ENCODE data around the gene SMYD3.

The SMYD3 gene

GRCh38 chr1:246508897-246509688 lies 2.0 kb upstream of the SMYD3 start:
- Histone ChIP-seq H4K20me1 (ENCODE audit: insufficient read depth, low read length) (no peaks in the 10 kb centered on the region), H3K9me3 (ENCODE audit: insufficient read depth, low read length, severe bottlenecking) (peaks cover 11% of the 10 kb centered on the region), H2AFZ (ENCODE audit: low read depth, low read length) (peak overlapping the region; percentile 25; the same call in 1 of the 2 replicates), H3K27me3 (ENCODE audit: insufficient read depth, low read length, poor library complexity) (no peaks in the 10 kb centered on the region), H3K9ac (ENCODE audit: low read depth, low read length) (no peak overlapping the region), H3K4me1 (ENCODE audit: insufficient read depth, low read length) (peaks cover 33% of the 10 kb centered on the region), H3K27ac (ENCODE audit: low read length) (no peak overlapping the region), H3K4me2 (ENCODE audit: insufficient read depth, low read length) (no peak overlapping the region), H3K4me3 (ENCODE audit: low read depth in 1 of 2, low read length in 2 of 2) (no peak overlapping the region), H3K36me3 (ENCODE audit: insufficient read depth, low read length) (peaks cover 9% of the 10 kb centered on the region), H3K79me2 (ENCODE audit: insufficient read depth, low read length) (peaks cover 15% of the 10 kb centered on the region)
- no peak for TF ChIP-seq EZH2 (IDR thresholded peaks at IDR 0.05; ENCODE audit: borderline replicate concordance, low read depth, low read length, severe bottlenecking)
- TF ChIP-seq CTCF (IDR thresholded peaks at IDR 0.05; ENCODE audit: borderline replicate concordance, extremely low read depth, low read length, poor library complexity, severe bottlenecking) = no peak
- DNase-seq = no peak
- no peak for ATAC-seq (ENCODE audit: insufficient read depth, low read depth)

GRCh38 chr1:246506367-246506673 lies 759 bp downstream of the SMYD3 start:
- H3K4me1 ChIP-seq (ENCODE audit: insufficient read depth, low read length) = peaks cover 33% of the 10 kb centered on the region
- no peaks in the 10 kb centered on the region for H4K20me1 ChIP-seq (ENCODE audit: insufficient read depth, low read length)
- H3K27me3 ChIP-seq (ENCODE audit: insufficient read depth, low read length, poor library complexity) = no peaks in the 10 kb centered on the region
- ATAC-seq (ENCODE audit: insufficient read depth, low read depth) = peak; percentile 21
- peaks cover 24% of the 10 kb centered on the region for H3K79me2 ChIP-seq (ENCODE audit: insufficient read depth, low read length)
- H3K4me2 ChIP-seq (ENCODE audit: insufficient read depth, low read length) = peak overlapping the region; percentile 94
- DNase-seq = peak; percentile 26
- H3K9me3 ChIP-seq (ENCODE audit: insufficient read depth, low read length, severe bottlenecking) = no peaks in the 10 kb centered on the region
- peaks cover 23% of the 10 kb centered on the region for H3K36me3 ChIP-seq (ENCODE audit: insufficient read depth, low read length)
- peak overlapping the region; percentile 70 for H2AFZ ChIP-seq (ENCODE audit: low read depth, low read length)
- TF ChIP-seq EZH2 (IDR thresholded peaks at IDR 0.05; ENCODE audit: borderline replicate concordance, low read depth, low read length, severe bottlenecking) (no peak), CTCF (IDR thresholded peaks at IDR 0.05; ENCODE audit: borderline replicate concordance, extremely low read depth, low read length, poor library complexity, severe bottlenecking) (no peak)
- peak overlapping the region; percentile 74; the same call in 1 of the 2 replicates for H3K27ac ChIP-seq (ENCODE audit: low read length)
- peak overlapping the region; percentile 77 to 93; a peak in 3 of 4 replicates for H3K4me3 ChIP-seq (ENCODE audit: low read depth in 1 of 2, low read length in 2 of 2)
- H3K9ac ChIP-seq (ENCODE audit: low read depth, low read length) = peak overlapping the region; percentile 69

GRCh38 chr1:246503341-246503740 lies 3.7 kb downstream of the SMYD3 start:
- Histone ChIP-seq H3K9me3 (ENCODE audit: insufficient read depth, low read length, severe bottlenecking) (no peaks in the 10 kb centered on the region), H3K27me3 (ENCODE audit: insufficient read depth, low read length, poor library complexity) (no peaks in the 10 kb centered on the region), H2AFZ (ENCODE audit: low read depth, low read length) (no peak overlapping the region), H3K27ac (ENCODE audit: low read length) (no peak overlapping the region), H3K4me1 (ENCODE audit: insufficient read depth, low read length) (peaks cover 33% of the 10 kb centered on the region), H4K20me1 (ENCODE audit: insufficient read depth, low read length) (peaks cover 4% of the 10 kb centered on the region; the same call in 1 of the 2 replicates), H3K36me3 (ENCODE audit: insufficient read depth, low read length) (peaks cover 28% of the 10 kb centered on the region), H3K4me3 (ENCODE audit: low read depth in 1 of 2, low read length in 2 of 2) (no peak overlapping the region), H3K9ac (ENCODE audit: low read depth, low read length) (no peak overlapping the region), H3K4me2 (ENCODE audit: insufficient read depth, low read length) (no peak overlapping the region), H3K79me2 (ENCODE audit: insufficient read depth, low read length) (peaks cover 27% of the 10 kb centered on the region)
- no peak for ATAC-seq (ENCODE audit: insufficient read depth, low read depth)
- no peak for TF ChIP-seq EZH2 (IDR thresholded peaks at IDR 0.05; ENCODE audit: borderline replicate concordance, low read depth, low read length, severe bottlenecking)
- TF ChIP-seq CTCF (IDR thresholded peaks at IDR 0.05; ENCODE audit: borderline replicate concordance, extremely low read depth, low read length, poor library complexity, severe bottlenecking) = no peak
- DNase-seq = no peak

Data from DND-41 (cell line).